Mucosa of stomach (tissue), 1 donor: ENCODE measurements around the gene RPL13.
"Not testable (repeated sequence)": the region's sequence is repeated elsewhere in the genome, so short reads cannot be mapped to it uniquely, and the experiment has no call there.

ENCODE experiments used
- H3K27me3 ChIP-seq: one replicate; pipeline ENCODE4 v1.7.0; 2013; ENCODE audit warnings: mild to moderate bottlenecking, low read length; ENCODE audit not compliant: control insufficient read depth, insufficient read depth
- H3K36me3 ChIP-seq: one replicate; pipeline ENCODE4 v1.7.0; 2013; ENCODE audit warnings: low read length; ENCODE audit not compliant: control insufficient read depth, insufficient read depth
- H3K4me1 ChIP-seq: one replicate; pipeline ENCODE4 v1.7.0; 2013; ENCODE audit warnings: mild to moderate bottlenecking, low read length; ENCODE audit not compliant: control insufficient read depth, insufficient read depth
- H3K4me3 ChIP-seq: one replicate; pipeline ENCODE4 v1.7.0; 2013; ENCODE audit warnings: low read length
- H3K9ac ChIP-seq: one replicate; pipeline ENCODE4 v1.7.0; 2013; ENCODE audit warnings: mild to moderate bottlenecking, low read length, moderate library complexity
- H3K9me3 ChIP-seq: one replicate; pipeline ENCODE4 v1.7.0; 2013; ENCODE audit warnings: mild to moderate bottlenecking, low read length, moderate library complexity; ENCODE audit not compliant: control insufficient read depth
- donor health status: Pancreatic carcinoma.

Gene RPL13

DNA sequence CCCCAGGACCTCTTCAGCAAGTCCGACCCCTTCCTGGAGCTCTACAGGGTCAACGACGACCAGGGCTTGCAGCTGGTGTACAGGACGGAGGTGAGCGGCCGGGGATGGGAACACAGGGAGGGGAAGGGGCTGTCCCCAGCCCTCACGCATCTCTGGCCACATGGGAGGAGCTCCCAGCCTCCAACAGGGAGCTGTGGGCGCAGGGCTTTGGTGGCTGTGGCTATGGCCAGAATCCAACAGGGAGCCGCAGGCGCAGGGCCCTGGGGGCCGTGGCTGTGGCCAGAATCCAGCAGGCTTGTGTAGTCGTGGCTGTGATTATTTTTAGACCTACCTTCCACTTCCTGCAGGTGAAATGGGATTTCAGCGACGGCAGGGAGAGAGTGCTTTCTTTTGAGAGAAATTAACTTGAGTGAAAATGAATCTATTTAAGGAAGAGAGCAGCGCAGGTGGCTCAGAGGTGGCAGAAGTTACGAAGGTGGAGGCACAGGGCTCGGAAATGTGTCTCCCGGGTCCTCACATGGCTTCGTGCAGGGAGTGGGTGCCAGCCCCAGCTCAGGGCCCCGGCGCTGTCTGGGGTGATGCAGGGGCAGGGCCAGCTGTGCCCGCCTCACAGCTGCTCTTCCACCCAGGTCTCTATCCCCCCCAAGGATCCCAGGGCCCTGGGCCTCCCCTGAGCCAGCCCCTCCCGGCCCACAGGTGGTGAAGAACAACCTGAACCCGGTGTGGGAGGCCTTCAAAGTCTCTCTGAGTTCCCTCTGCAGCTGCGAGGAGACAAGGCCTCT, 24.5 kb downstream of the RPL13 start:
- no peak overlapping the region for H3K4me3 ChIP-seq
- H3K9me3 ChIP-seq = no peaks in the 10 kb centered on the region
- H3K4me1 ChIP-seq = peaks cover 30% of the 10 kb centered on the region
- H3K27me3 ChIP-seq = no peaks in the 10 kb centered on the region
- H3K9ac ChIP-seq = no peak overlapping the region
- H3K36me3 ChIP-seq = no peaks in the 10 kb centered on the region

DNA sequence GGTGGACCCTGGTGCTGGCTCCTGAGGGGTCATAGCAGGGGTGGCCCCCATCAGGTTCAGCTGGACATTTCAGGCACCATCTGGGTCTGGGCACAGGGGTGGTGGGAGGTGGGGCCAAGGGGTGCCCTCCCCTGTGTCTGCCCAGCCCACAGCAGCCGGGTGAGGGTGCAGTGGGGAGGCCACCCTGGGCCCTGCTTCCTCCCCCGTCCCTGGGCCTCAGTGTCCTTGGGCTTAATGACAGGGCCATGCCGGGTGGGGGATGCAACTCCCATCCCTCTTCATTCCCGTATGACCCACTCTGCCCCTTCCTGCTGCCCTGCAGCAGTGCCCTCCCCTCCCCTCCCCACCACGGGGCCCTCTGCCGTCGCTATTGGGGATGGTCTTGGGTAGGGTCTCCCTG, 25.7 kb downstream of the RPL13 start:
- Histone ChIP-seq H3K4me3 (no peak overlapping the region), H3K27me3 (no peaks in the 10 kb centered on the region), H3K36me3 (no peaks in the 10 kb centered on the region), H3K9ac (peak overlapping the region; percentile 47), H3K4me1 (peaks cover 30% of the 10 kb centered on the region), H3K9me3 (no peaks in the 10 kb centered on the region)

DNA sequence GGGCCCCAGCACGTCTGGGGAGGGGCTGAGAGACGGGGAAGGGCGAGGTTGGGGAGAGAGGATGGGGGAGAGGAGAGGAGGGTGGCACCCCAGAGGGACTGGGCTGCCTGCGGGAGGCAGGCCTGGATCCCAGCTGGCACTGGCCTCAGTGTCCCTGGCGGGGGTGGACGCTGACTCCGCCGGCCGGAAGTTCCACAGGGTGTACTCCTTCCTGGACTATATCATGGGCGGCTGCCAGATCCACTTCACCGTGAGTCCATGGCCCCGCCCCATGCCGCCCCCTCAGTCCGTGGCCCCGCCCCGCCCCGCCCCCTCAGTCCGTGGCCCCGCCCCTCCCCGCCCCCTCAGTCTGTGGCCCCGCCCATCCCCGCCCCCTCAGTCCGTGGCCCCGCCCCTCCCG, 26.4 kb downstream of the RPL13 start:
- Histone ChIP-seq H3K27me3 (no peaks in the 10 kb centered on the region), H3K4me3 (no peak overlapping the region), H3K4me1 (peaks cover 26% of the 10 kb centered on the region), H3K36me3 (no peaks in the 10 kb centered on the region), H3K9ac (peak overlapping the region; percentile 47), H3K9me3 (no peaks in the 10 kb centered on the region)

DNA sequence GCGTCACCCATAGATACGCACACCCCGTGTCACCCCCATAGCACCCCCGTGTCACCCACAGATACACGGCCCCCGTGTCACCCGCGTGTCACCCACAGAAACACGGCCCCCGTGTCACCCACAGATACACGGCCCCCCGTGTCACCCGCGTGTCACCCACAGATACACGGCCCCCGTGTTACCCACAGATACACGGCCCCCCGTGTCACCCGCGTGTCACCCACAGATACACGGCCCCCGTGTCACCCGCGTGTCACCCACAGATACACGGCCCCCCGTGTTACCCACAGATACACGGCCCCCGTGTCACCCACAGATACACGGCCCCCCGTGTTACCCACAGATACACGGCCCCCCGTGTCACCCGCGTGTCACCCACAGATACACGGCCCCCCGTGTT, 27.2 kb downstream of the RPL13 start:
- not testable (repeated sequence) for H3K36me3 ChIP-seq, H3K9ac ChIP-seq, H3K27me3 ChIP-seq, H3K4me3 ChIP-seq, H3K9me3 ChIP-seq
- peaks cover 18% of the 10 kb centered on the region for H3K4me1 ChIP-seq

DNA sequence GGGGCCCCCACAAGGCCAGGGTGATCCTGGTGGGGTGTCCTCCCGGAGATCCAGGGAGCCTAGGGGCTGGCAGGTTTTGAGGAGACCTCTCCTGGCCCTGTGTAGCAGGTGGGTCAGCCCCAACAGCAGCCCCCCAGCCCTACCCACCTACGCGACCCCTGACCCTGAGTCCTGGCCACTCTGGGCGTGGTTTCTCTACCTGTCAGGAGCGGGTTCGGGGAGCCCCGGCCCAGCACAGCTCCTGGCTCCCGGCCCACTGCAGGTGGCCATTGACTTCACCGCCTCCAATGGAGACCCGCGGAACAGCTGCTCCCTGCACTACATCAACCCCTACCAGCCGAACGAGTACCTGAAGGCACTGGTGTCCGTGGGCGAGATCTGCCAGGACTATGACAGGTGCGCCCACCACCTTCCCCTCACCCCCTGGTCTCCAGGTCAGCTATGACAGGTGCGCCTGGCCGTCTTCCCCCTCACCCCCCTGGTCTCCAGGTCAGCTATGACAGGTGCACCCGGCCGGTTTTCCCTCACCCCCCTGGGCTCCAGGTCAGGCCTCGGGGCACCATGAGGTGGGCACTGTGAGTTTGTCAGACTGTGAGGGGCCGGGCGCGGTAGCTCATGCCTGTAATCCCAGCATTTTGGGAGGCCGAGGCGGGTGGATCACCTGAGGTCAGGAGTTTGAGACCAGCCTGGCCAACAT, 28.1 kb downstream of the RPL13 start:
- Histone ChIP-seq H3K4me3 (no peak overlapping the region), H3K27me3 (no peaks in the 10 kb centered on the region), H3K9ac (no peak overlapping the region), H3K4me1 (peaks cover 11% of the 10 kb centered on the region), H3K9me3 (no peaks in the 10 kb centered on the region), H3K36me3 (no peaks in the 10 kb centered on the region)

DNA sequence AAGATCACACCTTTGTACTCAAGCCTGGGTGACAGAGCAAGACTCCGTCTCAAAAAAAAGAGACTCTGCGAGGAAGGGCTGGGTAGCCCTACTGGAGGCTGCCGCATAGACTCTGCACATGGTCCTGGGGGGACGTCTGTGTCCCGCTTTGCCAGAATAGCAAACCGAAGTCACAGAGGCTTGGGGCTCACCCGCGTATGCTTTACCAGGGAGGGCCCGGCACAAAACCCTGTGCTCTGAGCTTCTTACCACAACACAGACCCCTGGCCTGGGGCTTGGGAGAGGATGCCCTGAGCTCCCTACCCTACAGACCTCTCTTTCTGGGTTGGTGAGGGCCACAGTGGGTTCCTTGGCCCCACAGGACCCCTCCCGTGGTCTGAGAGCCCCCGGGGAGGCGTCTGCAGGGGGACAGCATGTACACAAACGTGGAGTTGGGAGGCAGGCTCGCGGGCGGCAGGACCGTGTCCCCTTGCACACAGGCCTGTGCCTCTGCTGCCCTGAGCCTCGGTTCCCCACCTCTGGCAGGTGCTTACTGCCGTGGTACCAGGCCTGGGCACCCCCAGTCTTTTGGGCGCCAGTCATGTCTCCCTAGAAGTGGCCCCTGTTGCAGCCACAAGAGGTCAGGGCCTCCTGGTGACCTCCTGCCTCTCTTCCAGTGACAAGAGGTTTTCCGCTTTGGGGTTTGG, 28.9 kb downstream of the RPL13 start:
- Histone ChIP-seq H3K9ac (no peak overlapping the region), H3K4me3 (no peak overlapping the region), H3K36me3 (no peaks in the 10 kb centered on the region), H3K27me3 (no peaks in the 10 kb centered on the region), H3K4me1 (peaks cover 11% of the 10 kb centered on the region), H3K9me3 (no peaks in the 10 kb centered on the region)

DNA sequence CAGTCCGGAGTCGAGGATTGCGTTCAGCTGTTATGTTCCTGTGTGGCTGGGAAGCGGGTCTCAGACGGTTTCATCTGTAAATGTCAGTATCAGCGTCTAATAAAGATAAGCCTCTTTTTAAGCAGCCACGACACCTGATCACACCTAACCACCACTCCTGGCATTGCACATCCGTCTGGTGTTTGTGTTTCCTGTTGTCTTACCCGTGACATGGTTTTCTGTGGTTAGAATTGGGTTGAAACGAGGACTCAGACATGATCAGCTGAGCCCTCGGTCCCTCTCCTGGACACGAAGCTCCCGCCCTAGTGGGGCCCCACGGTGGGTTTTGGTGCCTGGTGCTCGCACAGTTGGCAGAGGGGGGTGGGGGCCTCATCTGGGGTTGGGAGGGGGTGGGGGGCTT, 33.4 kb downstream of the RPL13 start:
- Histone ChIP-seq H3K9ac (no peak overlapping the region), H3K9me3 (no peaks in the 10 kb centered on the region), H3K4me1 (no peaks in the 10 kb centered on the region), H3K27me3 (no peaks in the 10 kb centered on the region), H3K36me3 (no peaks in the 10 kb centered on the region), H3K4me3 (no peak overlapping the region)

DNA sequence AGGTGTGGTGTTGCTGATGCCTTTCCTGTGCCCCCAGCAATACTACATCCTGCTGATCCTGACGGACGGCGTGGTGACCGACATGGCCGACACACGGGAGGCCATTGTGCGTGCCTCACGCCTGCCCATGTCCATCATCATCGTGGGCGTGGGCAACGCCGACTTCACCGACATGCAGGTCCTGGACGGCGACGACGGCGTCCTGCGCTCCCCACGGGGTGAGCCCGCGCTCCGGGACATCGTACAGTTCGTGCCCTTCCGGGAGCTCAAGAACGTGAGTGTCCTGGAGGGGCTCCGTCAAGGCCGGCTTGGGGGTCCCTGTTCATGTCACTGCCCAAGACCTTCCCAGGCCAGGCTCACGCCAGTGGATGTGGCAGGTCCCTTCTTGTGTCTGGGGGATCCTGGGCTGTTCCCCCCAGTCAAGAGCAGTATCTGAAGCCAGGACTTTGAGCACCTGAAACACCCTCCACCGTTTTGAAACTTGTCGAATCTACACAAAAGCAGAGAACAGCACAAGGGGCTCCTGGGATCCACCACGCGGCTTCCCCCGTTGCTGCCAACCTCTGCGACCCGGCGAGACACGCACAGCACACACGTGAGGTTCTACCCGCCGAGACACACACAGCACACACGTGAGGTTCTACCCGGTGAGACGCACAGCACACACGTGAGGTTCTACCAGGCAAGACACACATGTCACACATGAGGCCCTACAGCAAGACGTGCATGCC, 35.0 kb downstream of the RPL13 start:
- no peaks in the 10 kb centered on the region for H3K4me1 ChIP-seq
- H3K36me3 ChIP-seq = no peaks in the 10 kb centered on the region
- H3K4me3 ChIP-seq = no peak overlapping the region

DNA sequence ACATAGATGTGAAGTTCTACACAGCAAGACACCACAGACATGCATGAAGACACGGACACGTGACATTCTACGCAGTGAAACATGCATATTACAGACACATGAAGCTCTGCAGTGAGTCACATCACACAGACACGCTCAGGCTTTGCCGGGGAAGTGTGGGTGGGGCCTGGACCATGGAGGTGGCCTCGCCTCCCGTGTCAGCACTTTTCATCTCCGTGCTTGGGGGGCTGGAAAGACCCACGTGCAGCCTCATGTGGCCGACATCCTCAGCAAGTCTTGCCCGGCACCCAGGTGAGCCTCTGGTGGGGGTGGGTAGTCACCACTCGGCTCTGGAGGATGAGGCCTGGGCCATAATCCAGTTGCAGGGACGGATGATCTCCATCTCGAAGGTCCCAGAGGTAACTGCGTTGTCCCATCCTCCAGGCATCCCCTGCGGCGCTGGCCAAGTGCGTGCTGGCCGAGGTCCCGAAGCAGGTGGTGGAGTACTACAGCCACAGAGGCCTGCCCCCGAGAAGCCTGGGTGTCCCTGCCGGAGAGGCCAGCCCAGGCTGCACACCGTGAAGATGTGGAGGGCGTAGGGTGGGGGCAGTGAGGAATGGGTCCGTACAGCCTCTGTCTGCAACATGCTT, 35.7 kb downstream of the RPL13 start:
- no peak overlapping the region for H3K9ac ChIP-seq
- H3K9me3 ChIP-seq = no peaks in the 10 kb centered on the region
- H3K4me3 ChIP-seq = no peak overlapping the region
- no peaks in the 10 kb centered on the region for H3K4me1 ChIP-seq
- no peaks in the 10 kb centered on the region for H3K27me3 ChIP-seq
- H3K36me3 ChIP-seq = no peaks in the 10 kb centered on the region

More for the DNA sequence above, 35.0 kb downstream of the RPL13 start:
- Histone ChIP-seq H3K27me3 (no peaks in the 10 kb centered on the region), H3K9me3 (no peaks in the 10 kb centered on the region), H3K9ac (no peak overlapping the region)

DNA sequence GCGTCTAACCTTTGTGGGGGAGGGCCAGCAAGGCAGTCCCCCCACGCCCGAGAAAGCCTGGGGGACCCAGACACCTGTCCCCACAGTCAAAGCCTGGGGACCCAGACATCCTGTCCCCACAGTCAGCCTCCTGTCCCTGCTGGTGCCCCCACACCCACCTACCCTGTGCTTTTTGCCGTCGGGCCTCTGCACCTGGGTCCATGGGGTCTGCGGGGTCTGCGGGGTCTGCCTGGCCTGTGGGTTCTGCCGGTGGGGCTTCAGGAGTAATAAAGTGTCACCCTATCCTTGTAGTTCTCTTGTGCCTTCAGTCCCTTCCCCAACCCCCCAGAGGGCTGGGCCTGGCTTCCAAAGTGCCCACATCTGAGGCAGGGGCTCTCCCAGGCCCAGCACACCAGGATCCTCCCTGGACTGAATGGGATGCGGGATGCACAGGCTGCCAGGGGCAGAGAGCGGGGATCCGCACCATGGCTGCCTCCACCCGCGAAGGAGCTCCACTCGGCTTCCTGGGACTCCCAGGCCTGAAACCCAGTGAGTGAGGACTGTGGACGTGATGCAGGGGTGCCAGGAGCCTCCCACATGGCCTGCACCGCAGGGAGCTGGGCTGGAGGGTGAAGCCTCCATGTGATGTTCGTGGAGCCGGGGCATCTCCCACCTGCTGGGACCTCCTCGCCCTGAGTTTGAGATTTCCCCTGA, 36.6 kb downstream of the RPL13 start:
- Histone ChIP-seq H3K9ac (no peak overlapping the region), H3K9me3 (no peaks in the 10 kb centered on the region), H3K36me3 (no peaks in the 10 kb centered on the region), H3K27me3 (no peaks in the 10 kb centered on the region), H3K4me1 (no peaks in the 10 kb centered on the region), H3K4me3 (no peak overlapping the region)

DNA sequence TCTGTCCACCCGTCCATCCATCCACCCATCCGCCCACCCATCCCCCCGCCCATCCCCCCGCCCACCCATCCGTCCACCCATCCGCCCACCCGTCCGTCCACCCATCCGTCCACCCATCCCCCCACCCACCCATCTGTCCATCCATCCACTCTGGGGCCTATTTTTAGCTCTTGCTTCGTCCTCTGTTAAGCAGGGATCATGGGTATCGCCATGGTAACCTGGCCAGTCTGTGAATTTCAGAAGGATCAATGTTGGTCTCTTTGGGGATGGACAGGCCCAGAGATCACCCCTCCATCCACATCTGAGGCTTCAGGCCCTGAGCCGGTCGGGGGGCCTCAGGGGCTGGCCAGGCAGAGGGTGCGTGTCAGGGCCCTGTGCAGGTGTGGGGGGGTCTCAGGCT, 37.7 kb downstream of the RPL13 start:
- H3K4me3 ChIP-seq = no peak overlapping the region
- H3K27me3 ChIP-seq = peaks cover 7% of the 10 kb centered on the region
- H3K9me3 ChIP-seq = no peaks in the 10 kb centered on the region
- H3K9ac ChIP-seq = no peak overlapping the region
- H3K4me1 ChIP-seq = no peaks in the 10 kb centered on the region
- H3K36me3 ChIP-seq = no peaks in the 10 kb centered on the region
